ENCODE data around the gene JARID2. TPM values are rescaled to one million over a fixed set of nuclear protein-coding genes. Genes with fewer than 3 reads are reported as not detected.

JARID2 gene
- total and polyA plus RNA-seq, 7 donors, result 1.8 to 7.8 (median 6.1) TPM

DNA sequence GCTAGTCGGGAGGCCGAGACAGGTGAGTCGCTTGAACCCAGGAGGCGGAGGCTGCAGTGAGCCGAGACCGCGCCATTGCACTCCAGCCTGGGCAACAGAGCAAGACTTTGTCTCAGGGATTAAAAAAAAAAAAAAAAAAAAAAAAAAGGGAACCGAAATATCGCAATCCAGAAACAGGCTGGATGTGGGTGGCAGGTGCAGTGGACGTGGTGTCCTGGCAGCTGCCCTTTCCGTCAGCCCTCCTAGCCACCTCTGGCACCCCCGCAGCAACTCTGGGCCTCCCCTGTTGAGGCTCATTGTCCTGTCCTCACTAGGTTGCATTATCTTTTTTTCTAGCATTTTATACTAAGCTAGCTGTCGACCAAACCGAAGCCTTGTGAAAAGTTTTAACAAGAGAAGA, 303.5 kb downstream of the JARID2 start:
- Histone ChIP-seq H3K27me3 (no peaks in the 10 kb centered on the region), H3K36me3 (no peaks in the 10 kb centered on the region), H3K4me1 (peaks cover 0 to 31% (median 8%) of the 10 kb centered on the region in 4 donors), H3K27ac (no peak overlapping the region), H3K9me3 (no peaks in the 10 kb centered on the region), H3K4me3 (no peak overlapping the region)
- TF ChIP-seq POLR2AphosphoS5 (IDR thresholded peaks at IDR 0.05), result no peak
- TF ChIP-seq EP300 (IDR thresholded peaks at IDR 0.05), result no peak
- TF ChIP-seq, protein P1, sequence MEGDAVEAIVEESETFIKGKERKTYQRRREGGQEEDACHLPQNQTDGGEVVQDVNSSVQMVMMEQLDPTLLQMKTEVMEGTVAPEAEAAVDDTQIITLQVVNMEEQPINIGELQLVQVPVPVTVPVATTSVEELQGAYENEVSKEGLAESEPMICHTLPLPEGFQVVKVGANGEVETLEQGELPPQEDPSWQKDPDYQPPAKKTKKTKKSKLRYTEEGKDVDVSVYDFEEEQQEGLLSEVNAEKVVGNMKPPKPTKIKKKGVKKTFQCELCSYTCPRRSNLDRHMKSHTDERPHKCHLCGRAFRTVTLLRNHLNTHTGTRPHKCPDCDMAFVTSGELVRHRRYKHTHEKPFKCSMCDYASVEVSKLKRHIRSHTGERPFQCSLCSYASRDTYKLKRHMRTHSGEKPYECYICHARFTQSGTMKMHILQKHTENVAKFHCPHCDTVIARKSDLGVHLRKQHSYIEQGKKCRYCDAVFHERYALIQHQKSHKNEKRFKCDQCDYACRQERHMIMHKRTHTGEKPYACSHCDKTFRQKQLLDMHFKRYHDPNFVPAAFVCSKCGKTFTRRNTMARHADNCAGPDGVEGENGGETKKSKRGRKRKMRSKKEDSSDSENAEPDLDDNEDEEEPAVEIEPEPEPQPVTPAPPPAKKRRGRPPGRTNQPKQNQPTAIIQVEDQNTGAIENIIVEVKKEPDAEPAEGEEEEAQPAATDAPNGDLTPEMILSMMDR (IDR thresholded peaks at IDR 0.05), result no peak
- TF ChIP-seq POLR2A (IDR thresholded peaks at IDR 0.05), result no peak
- no peak for DNase-seq
- 87 to 91% methylated on average over 14 of the region's 14 CpGs for WGBS, 2 donors
- intact Hi-C loops (cut with DNase I), result no loop called here

DNA sequence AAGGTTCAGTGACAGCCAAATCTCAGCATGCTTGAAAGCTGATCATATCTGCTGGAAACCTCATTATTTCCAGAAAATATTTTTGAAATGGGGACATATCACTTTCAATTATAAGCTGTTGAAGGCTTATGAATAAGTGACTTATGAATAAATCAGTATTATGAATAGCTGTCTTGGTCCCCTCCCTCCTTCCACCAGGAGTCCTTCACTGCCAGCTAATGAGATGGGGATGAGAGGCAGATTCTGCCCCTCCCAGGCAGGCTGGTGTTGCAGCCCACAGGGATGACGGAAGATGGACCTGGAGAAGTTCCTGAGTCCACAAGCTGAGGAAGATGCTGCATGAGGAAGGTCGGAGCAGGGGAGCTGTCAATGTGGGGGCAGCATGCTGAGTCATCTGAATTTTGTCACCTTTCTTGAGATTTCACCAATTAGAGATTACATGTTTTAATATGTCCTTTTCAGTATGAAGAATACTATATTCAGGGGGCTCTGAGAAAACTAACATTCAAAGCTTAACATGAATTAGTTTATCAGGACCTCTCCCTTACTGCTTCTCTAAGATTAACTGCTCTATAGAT, 304.8 kb downstream of the JARID2 start:
- intact Hi-C loops (cut with DNase I), result no loop called here
- Histone ChIP-seq H3K36me3 (no peaks in the 10 kb centered on the region), H3K27me3 (no peaks in the 10 kb centered on the region), H3K4me1 (peaks cover 0 to 31% (median 8%) of the 10 kb centered on the region in 4 donors), H3K9me3 (no peaks in the 10 kb centered on the region), H3K27ac (no peak overlapping the region), H3K4me3 (no peak overlapping the region)
- no peak for DNase-seq
- 84 to 99% methylated on average over 2 of the region's 2 CpGs for WGBS, 2 donors
- TF ChIP-seq EP300 (IDR thresholded peaks at IDR 0.05) (no peak), POLR2AphosphoS5 (IDR thresholded peaks at IDR 0.05) (no peak), POLR2A (IDR thresholded peaks at IDR 0.05) (no peak)
- TF ChIP-seq, protein P1 (IDR thresholded peaks at IDR 0.05), result no peak

DNA sequence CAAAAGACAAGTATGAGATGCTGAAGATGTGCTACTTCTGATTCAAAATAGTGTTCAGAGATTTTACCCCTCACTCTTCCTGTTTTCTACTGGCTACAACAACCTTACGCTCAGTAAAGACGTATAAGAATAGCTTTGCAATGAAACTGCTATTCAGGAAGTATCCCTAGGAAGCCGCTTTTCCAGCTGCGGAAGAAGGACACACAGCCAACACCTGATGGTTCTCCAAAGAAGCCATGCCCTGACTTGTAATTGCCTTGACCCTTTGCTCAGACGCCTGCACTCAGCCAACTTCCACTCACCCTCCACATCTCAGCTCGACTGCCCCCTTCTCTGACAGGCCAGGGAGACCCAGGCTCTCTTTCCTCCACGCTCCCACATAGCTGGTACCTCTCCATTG, 305.4 kb downstream of the JARID2 start:
- Histone ChIP-seq H3K4me1 (peaks cover 0 to 31% (median 8%) of the 10 kb centered on the region in 4 donors), H3K27ac (no peak overlapping the region), H3K4me3 (no peak overlapping the region), H3K27me3 (no peaks in the 10 kb centered on the region), H3K9me3 (no peaks in the 10 kb centered on the region), H3K36me3 (no peaks in the 10 kb centered on the region)
- no peak for TF ChIP-seq POLR2A (IDR thresholded peaks at IDR 0.05)
- intact Hi-C loops (cut with DNase I), result no loop called here
- 85 to 96% methylated on average over 7 of the region's 7 CpGs for WGBS, 2 donors
- DNase-seq, result no peak

DNA sequence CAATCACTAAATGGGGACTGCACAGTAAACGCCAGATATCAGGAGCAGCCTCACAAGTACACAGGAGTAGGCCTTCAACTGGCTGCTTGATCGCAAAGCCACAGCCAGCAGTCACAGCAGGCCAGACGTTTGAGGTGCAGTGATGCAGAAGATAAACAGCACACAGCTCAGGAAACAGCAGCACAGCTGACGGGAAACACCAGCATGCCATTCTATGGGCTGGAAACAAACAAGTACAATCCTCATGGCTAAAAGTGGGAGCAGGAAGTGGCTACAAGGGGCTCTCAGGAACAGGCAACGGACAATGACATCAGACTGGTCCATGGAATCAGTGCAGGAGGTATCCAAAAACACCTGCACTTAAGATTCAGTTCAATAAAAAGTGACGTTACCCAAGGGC, 305.9 kb downstream of the JARID2 start:
- no peak for DNase-seq
- peaks cover 0 to 27% (median 8%) of the 10 kb centered on the region in 4 donors for H3K4me1 ChIP-seq
- no peaks in the 10 kb centered on the region for H3K36me3 ChIP-seq
- H3K9me3 ChIP-seq, result no peaks in the 10 kb centered on the region
- no peak overlapping the region for H3K4me3 ChIP-seq
- intact Hi-C loops (cut with DNase I), result no loop called here
- H3K27me3 ChIP-seq, result no peaks in the 10 kb centered on the region
- no peak overlapping the region for H3K27ac ChIP-seq
- TF ChIP-seq POLR2AphosphoS5 (IDR thresholded peaks at IDR 0.05), result no peak
- no peak for TF ChIP-seq EP300 (IDR thresholded peaks at IDR 0.05)
- TF ChIP-seq, protein P1 (IDR thresholded peaks at IDR 0.05), result no peak
- TF ChIP-seq POLR2A (IDR thresholded peaks at IDR 0.05), result no peak
- WGBS, 2 donors, result 49 to 75% methylated on average over 6 of the region's 6 CpGs

DNA sequence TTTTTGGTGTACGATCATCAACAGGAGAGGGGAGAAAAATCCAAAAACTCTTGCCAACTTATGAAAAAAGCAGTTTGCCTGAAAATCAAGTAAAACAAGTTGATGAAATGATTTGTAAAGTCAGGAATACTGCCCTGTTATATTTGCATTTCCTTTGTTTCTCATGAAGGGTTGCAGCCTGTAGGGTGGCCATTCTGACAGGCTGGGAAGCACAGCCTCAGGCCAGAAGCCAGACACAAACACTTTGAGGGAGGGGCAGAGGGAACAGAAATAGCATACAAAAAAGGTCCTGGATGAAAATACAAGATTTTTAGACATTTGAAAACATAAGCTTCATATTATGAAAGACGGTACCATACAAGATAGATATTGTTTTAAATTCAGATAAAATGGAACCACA, 307.2 kb downstream of the JARID2 start:
- WGBS, 2 donors, result 96 to 98% methylated on average over 2 of the region's 2 CpGs

More for the DNA sequence above, 307.2 kb downstream of the JARID2 start:
- Histone ChIP-seq H3K4me1 (peaks cover 0 to 18% (median 4%) of the 10 kb centered on the region in 4 donors), H3K27me3 (no peaks in the 10 kb centered on the region), H3K9me3 (no peaks in the 10 kb centered on the region), H3K36me3 (no peaks in the 10 kb centered on the region), H3K27ac (no peak overlapping the region), H3K4me3 (no peak overlapping the region)
- no peak for DNase-seq
- TF ChIP-seq EP300 (IDR thresholded peaks at IDR 0.05), result no peak
- TF ChIP-seq POLR2AphosphoS5 (IDR thresholded peaks at IDR 0.05), result no peak
- TF ChIP-seq, protein P1 (IDR thresholded peaks at IDR 0.05), result no peak
- intact Hi-C loops (cut with DNase I), result no loop called here

Measured in sigmoid colon (tissue), 7 donors.